NCI-H128 (cell line): Measurements from ENCODE around the gene LPAR6.
"Not testable (repeated sequence)": the region's sequence is repeated elsewhere in the genome, so short reads cannot be mapped to it uniquely, and the experiment has no call there.

Experiments used
- DNase-seq: peaks from one replicate; lab custom pipeline; 2025; ENCODE audit not compliant: unreplicated experiment; lab: John Stamatoyannopoulos, UW

LPAR6 gene

DNA sequence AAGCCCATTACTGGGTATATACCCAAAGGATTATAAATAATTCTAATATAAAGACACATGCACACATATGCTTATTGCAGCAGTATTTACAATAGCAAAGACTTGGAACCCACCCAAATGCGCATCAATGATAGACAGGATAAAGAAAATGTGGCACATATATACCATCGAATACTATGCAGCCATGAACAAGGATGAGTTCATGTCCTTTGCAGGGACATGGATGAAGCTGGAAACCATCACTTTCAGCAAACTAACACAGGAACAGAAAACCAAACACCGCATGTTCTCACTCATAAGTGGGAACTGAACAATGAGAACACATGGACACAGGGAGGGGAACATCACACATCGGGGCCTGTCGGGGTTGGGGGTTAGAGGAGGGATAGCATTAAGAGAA is 9.1 kb upstream of the LPAR6 start:
- DNase-seq, result not testable (repeated sequence)

DNA sequence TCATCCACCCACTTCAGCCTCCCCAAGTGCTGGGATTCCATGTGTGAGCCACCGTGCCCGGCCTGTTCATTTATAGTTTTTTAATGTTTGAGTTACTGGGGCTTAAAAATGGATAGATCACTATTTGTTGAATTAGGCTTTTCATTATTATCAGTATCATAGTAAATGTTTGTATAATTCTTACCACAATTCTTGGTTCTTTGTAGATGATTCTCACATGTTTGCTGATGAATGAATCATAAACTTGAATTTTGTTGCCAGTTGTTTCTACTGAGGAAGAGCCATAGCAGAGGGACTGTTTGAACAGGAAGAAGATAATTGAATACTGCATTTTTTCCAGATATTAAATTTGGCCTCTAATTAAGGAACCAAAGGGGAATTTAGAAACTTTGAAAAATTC is 2.6 kb upstream of the LPAR6 start:
- no peak for DNase-seq

DNA sequence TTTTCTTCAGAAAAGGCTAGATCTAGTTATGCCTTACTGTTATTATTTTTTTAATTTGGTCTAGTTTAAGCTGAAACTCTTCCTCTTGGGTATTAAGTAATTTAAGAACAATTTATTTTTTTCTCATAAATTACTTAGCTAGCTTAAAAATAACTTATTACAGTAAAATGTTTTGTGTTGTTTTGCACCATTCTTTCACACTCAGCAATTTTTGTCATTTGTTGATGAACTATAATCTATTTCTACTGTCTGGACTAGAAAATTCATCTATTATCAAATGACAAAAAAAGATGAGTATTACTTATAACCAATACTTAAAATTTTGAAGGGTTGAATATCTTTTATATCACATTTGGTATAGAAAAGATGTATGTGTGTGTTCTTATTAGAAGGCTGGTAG is 1.6 kb upstream of the LPAR6 start:
- no peak for DNase-seq

DNA sequence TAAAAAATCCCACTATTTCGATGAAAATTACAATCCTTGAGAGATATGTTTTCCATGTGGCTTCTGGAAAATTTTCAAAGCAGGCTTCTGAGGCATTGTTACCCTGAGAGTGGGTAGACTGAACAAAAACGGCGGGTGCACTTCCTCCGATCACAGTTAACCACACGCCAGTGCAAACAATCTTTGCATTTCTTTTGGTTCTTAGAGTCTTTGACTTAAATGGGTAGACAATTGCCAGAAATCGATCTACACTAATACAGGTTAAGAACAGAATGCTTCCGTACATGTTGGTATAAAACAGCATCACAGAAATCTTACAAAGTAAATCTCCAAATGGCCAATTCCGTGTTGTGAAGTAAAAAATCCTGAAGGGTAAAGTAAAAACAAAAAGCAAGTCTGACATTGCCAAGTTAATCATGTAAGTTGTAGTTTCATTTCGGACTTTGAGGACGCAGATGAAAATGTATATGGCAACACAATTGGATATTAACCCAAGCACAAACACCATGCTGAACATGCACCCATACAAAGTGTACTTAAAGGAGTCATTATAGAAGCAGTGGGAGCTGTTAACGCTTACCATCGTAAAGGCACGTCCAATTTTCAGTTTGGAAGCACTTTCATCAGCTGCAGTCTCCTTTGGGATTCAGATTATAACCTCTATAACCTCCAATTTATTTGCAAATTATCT is 927 bp downstream of the LPAR6 start:
- no peak for DNase-seq

DNA sequence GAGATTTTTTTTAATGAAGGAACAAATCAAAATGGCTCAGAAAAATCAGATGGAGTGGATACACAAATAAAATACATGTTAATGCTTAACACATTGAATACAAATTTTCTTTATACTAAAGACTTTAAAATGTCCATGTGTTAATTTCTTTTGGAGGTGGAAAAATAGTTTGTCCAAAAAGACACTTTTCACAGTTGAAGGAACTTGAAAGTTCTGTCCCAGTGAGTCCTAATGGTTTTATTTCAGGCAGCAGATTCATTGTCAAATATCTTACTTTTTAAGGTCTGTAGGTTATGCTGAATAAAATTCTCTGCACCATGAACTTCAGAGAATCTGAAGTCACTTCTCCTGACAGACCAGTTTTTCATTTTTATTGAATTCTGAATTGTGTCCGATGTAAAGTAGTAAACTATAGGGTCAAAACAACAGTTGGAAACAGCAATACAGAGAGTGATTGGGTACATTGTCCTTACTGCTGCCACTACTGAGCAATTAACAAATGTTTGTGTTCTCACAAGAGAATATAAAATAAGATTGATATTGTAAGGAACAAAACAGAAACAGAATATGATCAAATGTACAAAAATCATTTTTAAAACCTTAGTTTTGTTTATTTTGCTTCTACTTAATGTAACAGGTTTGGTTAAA is 1.6 kb downstream of the LPAR6 start:
- DNase-seq, result no peak

DNA sequence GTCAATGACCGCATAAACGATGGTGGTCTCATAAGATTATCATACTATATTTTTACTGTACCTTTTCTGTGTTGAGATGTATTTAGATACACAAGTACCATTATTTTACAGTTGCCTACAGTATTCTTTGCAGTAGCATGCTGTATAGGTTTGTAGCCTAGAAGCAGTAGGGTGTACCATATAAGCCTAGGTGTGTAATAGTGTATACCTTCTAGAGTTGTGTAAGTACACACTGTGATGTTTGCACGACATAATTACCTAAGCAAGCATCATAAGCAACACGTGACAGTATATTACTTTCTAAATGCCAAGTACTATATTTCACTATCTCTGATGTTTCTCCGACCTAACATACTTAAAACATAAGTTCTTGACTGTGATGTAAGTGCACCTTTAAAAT is 2.7 kb downstream of the LPAR6 start:
- DNase-seq, result no peak

DNA sequence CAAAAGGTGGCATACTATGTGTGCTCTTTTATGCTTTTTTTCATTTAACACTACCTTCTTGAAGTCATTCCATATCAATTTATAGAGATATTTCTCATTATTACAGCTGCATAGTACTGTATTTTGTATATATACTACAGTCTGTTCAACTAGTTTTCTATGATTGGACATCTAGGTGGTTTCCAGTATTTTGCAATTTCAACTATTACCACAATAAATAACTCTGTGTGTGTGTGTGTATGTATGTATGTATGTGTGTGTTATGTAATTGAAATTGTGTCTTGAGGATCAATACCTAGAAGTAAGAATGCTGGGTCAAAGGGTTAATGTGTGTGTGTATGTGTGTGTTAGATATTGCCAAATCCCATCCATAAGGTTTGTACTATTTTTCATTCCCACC is 7.0 kb downstream of the LPAR6 start:
- DNase-seq, result no peak

DNA sequence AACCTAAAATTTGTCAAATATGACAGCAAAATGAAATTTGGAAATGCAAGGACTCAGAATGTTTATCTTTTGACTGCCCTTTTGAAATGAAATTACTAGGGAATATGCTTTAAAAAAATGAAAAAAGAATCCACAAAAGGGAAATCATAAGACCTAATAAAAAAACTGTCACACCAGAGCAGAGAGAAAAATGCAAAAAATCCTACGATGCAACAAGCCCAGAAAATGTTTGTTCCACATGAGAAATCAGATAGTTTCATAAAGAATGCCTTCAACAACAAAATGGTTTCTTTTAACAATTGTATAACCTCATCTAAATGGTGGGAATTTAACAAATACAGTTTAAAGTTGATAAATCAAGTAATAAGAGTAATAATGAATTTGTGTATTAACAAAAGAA is 8.0 kb downstream of the LPAR6 start:
- DNase-seq, result no peak

DNA sequence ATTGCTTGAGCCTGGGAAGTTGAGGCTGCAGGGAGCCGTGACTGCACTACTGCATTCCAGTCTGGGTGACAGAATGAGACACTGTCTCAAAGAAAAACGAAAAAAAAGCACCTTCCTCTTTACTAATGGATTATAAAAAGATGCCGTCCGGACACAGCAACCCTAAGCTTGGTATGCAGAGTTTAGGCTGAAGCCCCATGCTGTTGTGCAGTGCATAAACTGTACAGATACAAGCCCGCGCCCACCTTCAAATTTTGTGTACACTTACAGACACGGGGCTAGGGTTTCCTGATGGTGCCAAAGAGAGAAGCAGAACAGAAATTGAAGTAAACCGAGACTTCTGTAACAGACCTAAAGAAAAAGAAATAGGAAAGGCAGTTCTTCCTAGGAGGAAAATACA is 9.0 kb downstream of the LPAR6 start:
- no peak for DNase-seq

DNA sequence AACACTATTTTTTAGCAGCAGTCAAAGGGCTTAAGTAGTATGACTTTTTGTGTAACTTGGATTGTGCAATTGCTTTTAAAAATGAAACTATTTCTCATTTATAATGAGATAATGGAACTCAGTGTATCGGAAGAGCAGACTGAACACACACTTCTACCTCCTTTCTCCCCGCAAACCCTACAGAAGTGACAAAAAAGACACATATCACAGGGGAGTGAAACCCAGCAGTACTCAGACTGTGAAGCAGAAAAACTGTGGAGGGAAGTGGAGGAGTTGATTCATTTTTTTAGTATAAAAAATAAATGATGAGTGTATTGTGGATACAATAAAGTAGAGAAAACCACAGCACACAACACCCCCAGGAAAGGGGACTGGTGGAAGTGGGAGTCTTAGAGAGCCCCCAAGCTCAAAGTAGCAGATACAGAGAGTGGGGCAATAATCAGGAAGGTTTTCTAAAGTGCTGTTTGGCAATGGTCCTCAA is 9.7 kb downstream of the LPAR6 start:
- no peak for DNase-seq

DNA sequence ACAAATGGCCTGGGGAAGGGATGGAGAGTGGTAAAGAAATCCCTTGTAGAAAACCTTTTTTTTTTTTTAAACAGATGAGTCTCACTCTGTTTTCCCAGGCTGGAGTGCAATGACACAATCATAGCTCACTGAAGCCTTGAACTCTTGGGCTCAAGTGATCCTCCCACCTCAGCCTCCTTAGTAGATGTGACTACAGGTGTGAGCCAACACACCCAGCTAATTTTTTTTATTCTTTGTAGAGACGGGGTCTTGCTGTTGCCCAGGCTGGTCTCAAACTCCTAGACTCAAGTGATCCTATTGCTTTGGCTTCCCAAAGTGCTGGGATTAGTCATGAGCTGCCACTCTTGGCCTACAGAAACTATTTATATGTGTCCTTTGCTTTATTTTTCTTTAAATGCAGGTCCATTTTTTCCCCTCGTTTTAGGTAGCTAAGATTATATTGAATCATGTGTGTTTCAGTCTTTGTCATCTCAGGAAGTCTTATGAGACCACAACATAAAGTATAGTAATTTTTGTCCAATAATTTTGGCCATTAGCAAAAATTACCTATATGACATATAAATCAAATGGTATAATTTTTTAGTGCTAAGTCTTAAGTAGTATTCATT is 10.5 kb downstream of the LPAR6 start:
- no peak for DNase-seq

DNA sequence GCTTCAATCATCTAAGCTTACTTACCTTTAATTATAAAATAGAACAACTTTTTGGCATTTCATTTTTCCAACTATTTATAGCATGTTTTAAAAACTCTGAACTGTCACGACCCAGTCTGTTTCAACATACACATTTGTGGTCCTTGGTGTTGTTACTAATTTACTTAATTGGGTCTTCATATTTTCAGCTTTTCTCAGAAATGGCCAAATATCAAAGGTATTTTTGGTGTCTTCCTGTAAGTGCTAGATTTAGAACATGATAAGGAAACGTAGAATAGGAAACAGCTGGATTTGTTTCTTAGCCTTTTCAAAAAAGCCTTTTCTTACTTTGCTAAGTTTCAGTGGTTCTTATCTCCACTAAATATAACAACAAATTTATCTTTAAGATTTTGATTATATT is 11.4 kb downstream of the LPAR6 start:
- no peak for DNase-seq

DNA sequence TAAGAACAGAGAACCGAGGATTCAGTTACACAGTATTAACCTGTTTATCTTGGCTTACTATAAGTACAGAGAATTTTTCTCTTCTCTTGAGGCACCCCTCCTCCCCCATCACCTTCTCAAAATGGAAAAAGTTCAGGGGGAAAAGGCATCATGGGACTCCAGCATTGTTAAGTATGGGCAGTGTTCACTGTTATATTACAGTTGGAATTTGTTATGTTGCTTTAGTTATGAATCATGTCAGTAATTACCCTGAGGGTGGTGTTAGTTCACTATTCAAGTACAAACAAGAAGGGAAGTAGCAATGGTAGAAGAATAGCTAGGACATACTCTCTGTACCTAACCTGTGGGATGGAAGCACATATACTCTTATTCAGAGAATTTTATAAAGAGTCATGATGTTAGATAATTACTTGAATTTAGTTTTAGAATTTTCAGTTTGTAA is 12.0 kb downstream of the LPAR6 start:
- DNase-seq, result no peak

DNA sequence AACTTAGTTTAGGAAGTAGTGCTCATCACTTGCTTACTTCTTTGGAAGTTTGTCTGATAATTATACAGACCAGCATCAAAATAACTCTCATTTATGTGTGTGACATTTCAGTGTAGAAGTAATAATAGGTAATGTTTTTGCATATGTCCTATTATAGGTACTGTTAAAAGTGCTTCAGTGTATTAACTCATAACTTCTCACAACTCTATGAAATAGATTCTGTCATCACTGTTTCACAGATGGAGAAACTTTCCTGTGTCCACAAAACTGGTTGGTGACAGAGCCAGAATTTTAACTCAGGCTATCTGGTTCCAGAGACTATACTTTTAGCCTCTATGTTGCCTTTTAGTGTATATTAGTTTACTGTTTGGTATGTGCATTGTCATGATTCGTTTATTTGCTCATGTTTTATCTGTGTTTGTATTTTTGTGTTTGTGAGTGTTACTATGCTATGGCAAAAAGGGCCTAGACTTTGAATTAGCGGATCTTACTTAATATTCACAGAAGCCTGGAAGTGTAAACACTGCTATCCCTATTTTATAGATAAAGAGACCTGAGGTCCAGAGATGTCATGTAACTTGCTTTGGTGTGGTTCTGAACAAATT is 12.7 kb downstream of the LPAR6 start:
- DNase-seq, result no peak

DNA sequence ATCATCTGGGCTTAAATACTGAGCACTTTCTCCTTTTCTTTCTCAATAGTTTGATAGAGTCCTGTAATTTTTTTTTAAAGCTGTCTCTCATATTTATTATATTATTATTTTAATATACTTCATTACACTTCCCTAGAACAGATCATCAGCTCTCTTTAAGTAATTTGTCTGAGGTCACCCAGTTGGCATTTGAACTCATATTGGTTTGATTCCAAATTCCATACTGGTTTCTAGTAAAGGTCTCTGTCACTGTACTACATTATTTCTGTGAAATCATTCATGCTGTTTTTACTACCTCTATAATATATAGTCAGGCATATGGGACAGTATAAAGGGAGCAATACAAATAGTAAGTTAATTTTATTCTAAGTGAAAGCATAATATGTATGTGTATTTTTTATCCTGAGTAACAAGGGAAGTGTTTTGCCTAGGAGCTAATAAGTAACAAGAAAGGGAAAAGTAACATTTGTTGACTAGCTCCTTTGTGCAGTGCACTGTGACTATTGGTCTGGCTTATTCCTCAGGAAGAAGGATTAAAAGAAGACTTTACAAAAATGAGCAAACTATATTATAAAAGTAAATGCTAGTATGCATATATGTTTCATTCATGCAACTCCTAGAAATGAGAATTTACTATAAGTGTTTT is 14.3 kb downstream of the LPAR6 start:
- no peak for DNase-seq

DNA sequence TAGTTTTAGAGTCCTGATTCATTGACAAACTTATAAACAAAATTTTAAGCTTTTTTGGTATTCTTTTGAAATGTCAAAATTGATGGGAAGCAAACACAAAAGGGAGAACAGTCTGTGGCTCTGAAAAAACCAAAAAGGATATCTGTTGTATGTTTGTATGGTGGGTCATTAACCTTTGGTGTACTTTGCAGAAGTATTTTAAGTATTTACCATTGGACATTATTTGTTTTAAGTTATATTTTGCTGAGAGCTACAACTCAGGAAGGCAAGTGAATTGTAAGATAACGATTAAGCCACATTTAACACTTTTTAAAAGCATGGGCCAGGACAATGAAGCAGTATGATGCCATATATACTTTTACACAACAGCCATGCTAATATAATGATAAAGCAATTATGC is 15.2 kb downstream of the LPAR6 start:
- DNase-seq, result no peak

DNA sequence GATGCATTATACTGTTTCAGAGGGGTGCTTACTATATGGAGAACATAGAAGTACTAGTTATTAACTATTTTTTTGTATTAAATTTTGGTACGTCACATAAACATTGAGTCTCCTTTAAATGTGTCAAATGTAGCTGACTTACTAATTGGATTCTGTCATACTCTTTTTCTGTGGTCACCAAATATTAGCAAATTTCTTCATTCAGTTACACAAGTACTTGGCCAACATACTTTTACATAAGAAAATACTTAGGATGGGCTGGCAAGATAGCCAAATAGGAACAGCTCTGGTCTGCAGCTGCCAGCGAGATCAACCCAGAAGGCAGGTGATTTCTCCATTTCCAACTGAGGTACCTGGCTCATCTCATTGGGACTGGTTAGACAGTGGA is 19.2 kb downstream of the LPAR6 start:
- no peak for DNase-seq

DNA sequence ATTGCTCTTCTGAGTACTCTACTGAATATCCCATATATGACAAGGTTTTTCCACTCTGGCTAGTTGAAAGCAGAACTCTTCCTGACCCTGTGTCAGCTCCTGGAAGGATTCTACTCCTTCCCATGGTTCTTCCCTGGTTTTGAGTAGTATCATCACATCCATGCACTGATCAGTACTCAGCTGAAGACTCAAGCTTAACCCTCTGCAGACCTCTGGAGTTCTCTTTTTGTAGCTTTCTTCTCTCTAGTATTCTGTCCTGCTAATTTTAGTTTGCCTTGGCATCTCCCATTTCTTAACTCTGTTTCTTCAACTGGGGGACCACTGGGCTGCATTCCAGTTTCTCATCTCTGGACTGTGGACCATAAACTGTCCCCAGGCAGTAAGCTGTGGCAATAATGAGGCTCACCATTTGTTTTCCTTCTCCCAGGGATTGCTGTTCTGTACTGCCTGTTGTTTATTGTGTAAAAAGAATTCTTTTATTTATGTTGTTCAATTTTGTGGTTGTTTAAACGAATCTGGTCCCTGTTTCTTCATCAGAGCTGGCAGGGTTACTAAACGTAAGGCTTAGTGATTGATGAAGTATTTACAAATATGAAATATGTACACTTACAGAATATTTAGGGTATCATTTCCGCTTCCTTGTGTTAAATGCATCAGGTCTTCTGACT is 19.7 kb downstream of the LPAR6 start:
- DNase-seq, result no peak

DNA sequence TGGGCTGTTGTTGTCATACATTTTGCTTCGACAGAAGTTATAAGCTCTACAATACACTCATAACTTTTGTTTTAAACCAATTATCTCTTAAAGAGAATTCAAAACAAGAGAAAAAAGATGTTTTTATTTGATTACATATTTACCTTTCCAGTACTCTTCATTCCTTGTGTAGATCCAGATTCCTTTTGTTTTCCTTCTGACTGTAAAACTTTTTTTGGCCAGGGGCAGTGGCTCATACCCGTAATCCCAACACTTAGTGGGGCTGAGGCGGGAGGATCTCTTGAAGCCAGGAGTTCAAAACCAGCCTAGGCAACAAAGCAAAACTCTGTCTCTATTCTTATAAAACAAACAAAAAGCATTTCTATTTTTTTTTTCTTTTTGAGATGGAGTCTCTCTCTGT is 21.7 kb downstream of the LPAR6 start:
- no peak for DNase-seq

DNA sequence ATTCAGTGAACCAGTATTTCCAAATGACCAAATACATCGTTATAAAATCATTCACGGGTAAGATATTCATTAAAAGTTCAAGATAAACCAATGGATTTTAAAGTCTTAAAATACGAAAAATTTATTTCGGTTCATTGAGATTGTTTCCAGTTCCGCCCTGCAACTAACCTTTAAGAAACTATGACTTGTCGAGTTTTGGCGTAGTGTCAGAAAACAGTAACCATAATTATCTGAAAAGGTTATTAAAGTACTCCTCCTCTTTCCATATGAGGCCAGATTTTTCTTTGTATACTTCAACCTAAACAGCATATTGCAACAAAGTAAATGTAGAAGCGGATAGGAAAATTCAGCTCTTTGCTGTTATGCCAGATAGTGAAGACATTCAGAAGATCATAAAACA is 26.1 kb downstream of the LPAR6 start:
- DNase-seq, result no peak

DNA sequence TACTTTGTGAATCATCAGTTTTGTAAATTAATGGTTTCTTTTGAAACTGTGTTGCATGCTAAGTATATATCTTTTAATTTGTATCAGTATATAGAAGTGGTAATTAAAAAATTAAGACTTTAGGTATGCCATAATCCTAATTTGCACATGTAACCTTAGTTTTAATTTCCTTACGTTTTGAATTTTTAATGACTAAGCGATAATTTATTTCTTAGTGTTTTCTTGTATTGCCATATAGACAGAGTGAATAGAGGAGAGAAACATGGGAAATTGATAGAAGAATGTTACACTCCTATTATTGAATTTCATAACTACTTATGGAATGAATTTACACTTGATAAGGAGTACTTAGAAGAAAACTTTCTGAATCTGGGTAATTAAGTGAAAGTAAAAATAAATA is 29.5 kb downstream of the LPAR6 start:
- DNase-seq, result no peak
